ENCODE results near the gene RBM28.
"Not testable (repeated sequence)": the region's sequence is repeated elsewhere in the genome, so short reads cannot be mapped to it uniquely, and the experiment has no call there.

Gene RBM28

DNA sequence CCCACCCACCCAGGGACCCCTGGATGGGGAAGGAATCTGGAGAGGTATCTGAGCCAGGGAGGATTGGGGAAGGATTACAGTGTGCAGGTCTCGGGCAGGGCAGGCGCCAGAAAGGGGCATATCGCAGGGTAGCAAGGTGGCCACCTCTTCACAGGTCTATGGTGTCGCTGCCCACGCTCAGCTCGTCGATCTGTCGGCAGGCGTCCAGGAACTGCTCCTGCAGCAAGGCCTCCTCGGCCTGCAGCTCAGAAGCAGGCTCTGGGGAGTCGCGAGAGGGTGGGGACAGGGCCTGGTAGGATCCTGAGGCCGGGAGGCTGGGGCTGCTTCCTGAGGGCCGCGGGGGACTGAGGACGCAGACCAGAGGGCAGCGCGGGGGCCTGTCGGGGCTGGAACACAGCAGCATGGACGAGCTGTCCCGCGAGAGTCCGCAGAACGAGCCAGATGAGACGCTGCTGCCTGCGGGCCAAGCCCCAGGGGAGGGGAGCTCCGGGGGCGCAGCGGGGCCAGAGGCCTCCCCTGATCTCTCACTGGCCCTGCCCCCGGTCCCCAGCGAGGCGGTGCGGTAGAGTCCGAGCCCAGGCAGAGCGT, 7.1 kb upstream of the RBM28 start:
- no peak for DNase-seq (ENCODE audit: low spot score)

DNA sequence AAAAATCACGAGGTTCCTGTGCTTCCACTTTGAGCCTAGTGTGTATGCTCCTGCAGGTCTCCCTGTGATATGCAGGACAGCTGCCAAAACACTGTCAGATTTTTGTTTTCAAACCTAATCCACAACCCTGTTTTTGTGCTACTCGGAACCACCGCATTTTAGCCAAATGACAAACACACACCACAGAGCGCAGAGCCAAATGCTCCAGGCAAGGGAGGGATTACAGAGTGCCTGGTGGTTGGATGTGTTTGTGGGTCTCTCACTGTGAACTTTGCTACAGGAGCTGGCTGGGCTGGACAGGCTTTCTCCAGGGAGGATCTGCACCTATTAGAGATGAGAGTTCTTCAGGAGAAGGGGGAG, 5.7 kb upstream of the RBM28 start:
- DNase-seq (ENCODE audit: low spot score) = no peak

DNA sequence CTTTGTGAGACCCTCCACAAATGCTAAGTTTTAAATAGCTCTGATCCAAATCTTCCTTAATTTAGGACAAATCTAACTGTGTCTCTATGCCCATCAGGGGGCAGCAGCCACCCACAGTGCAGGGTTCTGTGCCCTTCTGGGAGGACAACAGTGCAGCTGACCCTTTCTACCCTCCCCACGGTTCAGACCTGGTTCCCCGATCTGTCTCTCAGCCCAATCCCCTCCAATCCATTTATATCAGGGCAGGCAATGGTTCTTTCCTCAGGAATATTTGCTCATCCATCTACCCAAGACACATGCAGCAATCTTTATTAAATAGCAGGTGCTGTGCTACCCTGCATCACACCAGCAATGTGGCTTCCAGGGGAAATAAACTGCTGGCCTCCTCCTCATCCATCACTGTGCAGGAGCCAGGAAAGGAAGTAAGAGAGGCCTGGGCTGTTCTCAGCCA, 4.0 kb upstream of the RBM28 start:
- peak; percentile 34 for DNase-seq (ENCODE audit: low spot score)

DNA sequence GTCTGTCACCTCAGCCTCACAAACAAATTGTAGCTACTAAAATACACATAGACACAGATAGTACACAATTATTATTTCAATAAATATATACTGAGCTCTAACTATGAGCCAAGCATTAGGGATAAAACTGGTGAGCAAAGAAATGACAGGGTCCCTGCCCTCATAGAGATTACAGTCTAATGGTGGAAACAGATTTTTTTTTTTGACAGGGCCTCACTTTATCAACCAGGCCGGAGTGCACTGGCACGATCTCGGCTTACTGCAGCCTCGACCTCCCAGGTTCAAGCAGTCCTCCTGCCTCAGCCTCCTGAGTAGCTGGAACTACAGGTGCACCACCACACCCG, 695 bp upstream of the RBM28 start:
- DNase-seq (ENCODE audit: low spot score) = no peak

DNA sequence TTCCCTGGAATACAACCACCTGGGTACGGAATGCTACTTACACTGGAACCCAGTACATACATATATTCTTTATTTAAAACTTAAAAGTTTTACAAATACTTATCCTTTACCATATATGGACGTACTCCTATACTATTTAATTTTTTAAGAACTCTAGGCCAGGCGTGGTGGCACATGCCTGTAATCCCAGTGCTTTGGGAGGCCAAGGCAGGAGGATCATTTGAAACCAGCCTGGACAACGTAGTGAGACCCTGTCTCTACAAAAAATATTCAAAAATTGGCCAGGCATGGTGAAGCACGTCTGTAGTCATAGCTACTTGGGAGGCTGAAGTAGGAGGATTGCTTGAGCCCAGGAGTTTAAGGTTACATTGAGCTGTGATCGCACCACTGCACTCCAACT, 2.0 kb downstream of the RBM28 start:
- no peak for DNase-seq (ENCODE audit: low spot score)

DNA sequence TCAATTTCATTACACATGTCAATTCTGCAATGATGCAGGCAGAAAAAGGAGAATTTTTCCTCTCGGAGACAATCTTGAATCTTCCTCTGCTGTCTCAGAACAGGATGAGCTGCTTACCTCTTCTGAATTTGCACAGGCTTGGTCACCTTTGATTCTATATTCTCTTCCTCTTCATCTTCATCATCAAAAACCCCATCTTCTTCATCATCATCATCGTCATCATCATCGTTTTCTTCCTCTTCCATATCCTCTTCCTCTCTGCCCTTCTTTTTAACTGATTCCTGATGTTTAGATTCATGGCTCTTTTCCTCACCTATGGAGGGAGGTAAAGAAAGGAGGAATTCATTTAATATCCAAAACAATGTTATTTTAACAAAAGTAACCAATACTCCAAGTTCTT, 8.0 kb downstream of the RBM28 start:
- no peak for DNase-seq (ENCODE audit: low spot score)

DNA sequence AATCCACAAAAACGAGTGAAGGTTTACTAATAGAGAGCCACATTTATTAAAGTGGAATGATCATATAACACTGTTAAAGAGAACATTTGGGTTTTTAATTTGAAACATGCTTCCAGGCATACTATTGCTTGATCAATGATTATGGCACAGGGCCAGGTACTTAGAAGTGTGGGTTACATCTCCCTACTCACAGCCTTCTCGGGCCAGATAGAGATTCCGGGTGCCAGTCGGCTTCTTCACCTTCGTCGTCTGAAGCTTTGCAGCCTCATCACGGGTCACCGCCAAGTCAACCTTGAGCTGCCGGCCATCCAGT, 19.4 kb downstream of the RBM28 start:
- DNase-seq (ENCODE audit: low spot score) = no peak

DNA sequence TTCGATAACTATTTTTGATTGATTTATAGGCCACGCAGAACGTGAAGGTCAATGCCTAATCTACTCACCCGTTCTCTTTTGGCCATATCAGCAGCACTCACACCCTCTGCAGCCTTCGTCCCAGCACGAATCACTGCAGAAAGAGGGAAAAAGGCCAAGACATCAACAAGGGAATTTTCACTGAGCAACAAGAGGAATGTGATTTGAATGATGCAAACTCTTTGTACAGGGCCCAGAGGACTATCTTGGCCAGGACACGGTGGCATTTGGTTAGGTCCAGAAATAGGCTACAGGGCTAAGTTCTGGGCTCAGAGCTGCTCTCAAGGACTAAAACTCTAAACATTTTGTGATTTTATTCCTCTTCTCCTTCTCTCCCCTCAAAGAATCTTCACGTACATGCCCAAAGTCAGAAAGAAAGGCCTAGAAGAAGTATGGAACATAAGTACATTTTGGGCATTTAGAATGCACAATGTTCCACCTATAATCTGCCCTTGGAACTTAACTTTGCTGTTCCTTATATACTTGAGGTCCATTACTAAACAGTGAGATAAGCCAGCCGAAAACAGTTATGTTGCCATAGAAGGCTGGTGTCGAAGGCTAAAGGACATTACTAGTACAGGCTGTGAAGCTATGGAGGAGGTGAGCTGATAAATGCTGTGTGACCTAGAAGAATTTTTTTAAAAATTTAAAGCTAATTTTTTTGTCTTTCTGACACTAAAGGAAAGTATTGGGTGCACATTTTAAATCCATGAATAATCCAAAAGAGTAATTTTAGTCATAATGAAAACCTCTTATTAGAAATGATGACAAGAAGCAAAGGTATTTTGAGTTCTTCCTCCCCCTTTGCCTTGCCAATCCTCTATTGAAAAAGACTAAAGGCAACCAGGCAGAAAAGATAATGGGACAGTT, 20.0 kb downstream of the RBM28 start:
- no peak for DNase-seq (ENCODE audit: low spot score)

DNA sequence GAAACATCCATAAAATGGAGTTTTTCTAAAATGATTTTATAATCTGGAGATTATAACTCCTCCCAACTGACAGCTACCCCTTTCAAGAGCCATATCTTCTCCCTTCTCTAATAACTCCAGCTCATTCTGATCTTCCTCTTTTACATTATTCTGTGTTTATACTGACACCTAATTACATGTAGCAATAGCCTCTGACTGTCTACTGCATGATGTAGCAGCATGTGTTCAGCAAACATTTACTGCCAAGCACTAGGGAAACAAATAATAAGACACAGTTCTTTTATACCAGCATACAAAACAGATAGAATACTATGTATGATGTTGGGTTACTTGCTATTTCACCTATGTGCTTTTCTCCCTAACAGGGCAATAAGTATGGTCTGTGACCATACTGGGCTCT, 20.7 kb downstream of the RBM28 start:
- no peak for DNase-seq (ENCODE audit: low spot score)

DNA sequence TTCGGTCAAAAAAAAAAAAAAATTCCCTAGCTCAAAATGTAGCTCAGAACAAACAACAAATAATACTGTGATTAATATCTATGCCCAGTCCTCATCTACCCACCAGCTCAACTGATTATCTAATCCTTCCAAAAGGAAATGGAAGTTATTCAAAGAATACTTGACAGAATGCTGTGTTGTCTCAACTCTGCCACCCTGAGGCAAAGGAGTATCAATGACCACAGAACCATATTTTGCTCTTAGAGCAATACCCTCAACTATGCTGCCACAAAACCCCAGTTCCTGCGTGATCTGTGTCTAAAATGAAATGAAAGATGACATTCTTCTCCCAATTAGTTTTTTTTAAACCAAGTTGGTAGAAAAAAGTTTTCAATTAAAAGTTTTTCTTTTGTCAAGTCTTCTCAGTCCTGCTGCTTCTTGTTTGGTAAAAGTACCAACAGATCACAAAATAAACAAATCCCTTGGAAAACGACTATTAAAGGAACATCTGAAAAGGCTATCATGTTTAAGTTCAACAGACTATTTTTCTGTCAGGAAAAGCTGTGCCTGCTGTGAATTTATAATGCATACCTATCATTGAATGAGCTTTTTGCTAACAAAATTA, 21.6 kb downstream of the RBM28 start:
- peak; percentile 13 for DNase-seq (ENCODE audit: low spot score)

DNA sequence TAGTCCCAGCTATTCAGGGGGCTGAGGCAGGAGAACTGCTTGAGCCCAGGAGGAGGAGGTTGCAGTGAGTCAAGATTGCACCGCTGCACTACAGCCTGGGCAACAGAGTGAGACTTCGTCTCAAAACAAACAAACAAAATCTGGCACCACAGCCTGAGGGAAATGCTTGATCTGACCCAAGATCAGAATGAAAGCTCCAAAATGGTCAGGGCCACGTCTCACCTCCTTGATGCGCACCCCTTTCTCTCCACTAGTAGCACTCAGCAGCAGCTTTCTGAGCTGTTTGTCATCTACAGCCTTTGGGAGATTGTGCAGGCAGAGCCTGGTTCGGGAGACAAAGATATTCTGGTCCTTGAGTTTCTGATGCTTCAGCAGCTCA, 22.7 kb downstream of the RBM28 start:
- no peak for DNase-seq (ENCODE audit: low spot score)

DNA sequence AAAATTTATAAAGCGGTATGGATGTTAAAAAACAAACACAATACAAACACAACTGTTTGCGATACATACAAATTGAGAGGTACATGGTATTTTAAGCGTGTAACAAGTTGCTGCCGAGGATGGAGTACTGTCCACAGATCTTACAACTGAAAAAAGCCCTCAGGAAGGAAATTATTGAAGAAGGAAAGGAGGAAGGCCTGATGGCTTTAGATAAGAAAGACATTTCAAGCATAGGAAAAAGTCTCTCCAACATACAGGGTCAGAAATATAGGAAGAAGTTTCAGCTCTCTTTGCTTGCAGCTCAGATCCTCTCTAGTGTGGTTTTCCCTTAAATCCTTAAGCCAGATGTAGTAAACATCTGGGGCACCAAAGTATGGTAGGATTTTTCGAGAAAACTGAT, 25.0 kb downstream of the RBM28 start:
- no peak for DNase-seq (ENCODE audit: low spot score)

DNA sequence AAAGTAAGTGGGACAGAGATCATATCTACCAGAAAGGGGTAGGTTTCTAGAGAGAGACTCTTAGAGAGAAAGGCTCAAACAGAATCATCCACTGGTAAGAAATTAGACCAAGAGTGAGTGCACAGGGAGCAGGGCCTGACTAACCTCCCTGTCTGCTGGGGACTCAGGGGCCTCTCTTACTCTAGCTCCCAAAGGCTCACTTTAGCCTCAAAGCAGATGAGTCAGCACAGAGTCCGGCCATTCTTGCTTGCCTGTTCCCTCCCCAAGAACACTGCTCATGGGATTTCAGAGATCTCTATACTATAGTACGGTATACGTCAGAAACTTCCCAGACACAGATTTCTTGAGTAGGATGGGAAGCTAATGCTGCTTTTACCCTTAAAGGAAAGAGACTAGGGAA, 32.7 kb downstream of the RBM28 start:
- no peak for DNase-seq (ENCODE audit: low spot score)

DNA sequence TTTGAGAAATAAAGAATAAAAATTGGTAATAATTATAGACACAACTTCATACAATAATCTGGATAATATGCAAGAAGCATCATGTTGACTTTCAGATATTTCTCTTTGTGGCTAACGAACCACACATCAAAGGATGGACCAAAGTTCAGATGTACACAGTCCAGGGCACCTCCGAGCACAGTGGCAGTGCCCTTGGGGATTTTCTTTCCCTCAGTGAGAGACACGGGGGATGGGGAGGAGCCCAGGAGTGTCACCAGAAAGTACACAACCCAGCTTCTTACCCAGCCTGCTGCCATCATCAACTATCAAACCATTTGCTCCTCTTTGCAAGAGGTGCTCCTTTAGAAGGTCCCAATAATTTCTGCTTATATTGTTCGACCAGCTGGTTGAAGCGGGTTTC, 33.2 kb downstream of the RBM28 start:
- no peak for DNase-seq (ENCODE audit: low spot score)

DNA sequence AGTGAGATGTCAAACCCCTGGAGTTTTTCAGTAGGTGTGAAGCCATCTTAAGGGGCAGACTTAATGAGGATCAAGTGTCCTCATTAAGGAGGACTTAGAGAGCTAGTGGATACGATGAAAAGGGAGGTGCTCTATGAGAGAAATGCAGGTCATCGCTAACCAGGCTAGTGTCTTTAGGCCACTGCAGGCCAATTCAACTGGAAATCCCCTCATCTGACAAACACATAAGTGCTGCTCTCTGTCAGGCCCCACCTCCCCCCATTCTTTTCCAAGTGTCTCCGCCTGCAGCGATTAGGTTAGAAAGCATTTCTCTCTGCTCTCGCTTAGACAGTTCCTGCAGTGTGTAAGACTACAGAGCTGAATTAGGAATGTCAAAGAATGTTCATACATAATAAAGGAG, 33.7 kb downstream of the RBM28 start:
- no peak for DNase-seq (ENCODE audit: low spot score)

DNA sequence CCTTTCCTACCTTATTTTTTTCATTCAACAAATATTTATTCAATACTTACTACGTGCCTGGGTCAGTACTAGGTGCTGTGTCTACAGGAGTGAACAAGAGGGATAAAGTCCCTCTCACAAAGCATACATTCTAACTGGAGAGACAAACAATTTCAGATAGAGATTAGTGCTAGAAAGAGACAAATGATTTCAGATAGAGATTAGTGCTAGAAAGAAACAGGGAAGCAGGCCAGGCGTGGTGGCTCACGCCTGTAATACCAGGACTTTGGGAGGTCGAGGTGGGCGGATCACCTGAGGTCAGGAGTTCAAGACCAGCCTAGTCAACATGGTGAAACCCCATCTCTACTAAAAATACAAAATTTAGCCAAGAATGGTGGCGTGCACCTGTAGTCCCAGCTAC, 34.6 kb downstream of the RBM28 start:
- DNase-seq (ENCODE audit: low spot score) = no peak

DNA sequence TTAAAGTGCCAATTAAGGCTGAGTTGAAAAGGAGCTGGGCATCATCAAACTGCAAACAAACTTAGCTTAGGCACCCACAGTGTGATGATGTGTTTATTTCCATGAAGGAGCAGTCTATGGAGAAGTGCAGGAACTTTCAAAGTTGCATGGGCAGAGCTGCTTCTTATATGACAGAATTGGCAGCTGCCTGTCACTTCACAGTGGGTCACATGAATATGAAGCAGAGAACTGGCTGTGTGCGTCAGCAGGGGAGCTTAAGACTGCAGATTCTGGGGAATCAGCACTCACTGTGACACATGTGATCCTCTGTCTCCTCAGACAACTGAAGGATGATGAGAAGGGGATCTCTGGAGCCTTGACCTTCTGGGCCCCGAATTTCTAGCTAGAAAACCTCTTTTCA, 36.6 kb downstream of the RBM28 start:
- DNase-seq (ENCODE audit: low spot score) = no peak

DNA sequence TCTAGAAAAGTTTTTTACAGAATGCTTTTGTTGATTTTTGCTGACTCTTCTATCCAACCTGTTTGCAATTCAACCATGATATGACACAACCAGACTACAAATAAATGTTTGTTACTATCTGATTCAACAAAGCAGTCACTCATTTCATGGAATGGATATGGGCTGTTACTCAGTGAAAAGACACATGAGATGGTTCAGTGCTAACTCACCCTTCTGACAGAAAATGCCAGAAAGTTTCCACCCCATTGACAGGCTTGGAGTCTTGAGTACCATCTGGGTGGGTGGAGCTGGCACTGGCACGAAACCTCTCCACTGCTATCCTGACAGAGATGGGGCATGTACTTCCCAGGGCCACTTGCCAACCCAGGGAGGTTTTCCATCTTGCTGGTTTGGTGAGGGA, 39.5 kb downstream of the RBM28 start:
- DNase-seq (ENCODE audit: low spot score) = no peak

DNA sequence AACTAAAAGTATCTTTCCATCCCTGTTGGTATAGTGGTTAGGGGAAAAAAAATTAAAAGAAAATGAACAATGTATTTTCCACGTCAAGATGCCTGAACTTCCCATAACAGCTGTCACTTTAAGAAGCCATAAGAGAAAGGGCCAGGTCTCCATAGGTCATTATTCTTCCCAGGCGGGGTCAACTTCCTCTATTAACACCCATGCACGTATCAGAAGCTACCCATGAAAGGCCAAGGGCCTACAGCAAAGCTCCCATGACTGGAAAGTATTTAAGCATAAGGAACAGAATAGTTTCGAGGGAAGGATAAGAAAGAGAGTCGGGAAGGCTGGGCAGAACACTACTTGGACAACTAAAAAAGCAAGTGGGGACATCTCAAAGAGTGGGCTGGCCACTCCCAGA, 40.1 kb downstream of the RBM28 start:
- DNase-seq (ENCODE audit: low spot score) = no peak

DNA sequence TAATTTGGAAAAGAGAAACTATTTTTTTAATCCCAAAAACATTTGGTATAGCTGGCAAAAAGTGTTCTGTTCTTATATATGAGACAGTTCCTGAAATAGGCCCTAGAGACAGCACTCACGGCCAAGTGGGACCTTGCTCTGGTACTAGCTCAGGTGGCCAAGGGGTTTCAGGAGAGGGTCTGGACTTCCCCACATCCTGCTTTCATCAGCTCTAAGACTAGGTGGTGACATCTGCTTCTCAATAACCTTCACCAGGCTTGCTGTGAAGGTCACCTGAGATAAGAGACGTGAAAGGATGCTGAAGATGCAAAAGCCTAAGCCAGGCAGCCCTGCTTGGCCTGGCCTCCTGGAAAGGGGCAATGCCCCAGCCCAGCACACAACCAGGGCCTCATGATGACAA, 40.6 kb downstream of the RBM28 start:
- no peak for DNase-seq (ENCODE audit: low spot score)

DNA sequence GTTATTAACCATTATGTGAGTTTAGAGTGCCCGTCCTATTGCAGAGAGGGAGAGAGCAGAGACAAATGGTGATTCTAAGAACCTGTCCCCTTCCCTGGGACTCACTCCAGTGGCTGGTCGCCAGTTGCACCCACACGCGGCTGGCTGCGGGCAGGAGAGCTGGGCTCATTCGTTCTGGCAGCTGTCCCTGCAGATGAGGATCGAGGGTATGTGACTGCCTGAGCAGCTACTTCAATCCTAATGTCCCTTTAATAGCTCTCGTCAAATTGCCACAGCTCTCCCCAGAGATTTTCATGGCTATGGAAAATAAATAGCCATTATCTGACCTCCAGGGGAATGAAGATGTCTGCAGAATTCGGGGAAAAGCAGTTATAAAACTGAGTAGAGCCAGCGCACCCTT, 41.6 kb downstream of the RBM28 start:
- DNase-seq (ENCODE audit: low spot score) = no peak

DNA sequence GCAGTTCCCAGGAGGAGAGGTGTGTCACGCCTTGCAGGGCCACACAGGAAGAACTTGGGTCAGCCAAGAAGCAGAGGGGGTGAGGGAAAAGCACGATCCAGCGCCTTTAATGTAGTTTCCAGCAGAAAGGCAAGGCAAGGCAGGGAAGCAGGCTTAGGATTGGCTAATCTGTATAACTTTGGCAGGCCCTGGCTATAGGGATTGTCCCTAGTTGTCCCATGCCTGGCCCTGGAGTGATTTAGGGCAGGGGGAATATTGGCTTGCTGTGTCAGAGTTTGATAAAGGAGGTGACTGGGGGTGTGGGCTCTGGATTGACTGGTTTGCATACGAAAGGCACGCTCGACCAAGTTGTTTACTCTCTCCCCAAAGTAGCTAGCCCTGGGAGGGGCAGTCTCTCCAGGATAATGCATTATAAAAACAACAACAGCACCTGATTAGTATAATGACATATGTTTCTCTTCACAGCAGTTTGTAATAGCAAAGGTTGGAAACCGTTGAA, 44.5 kb downstream of the RBM28 start:
- DNase-seq (ENCODE audit: low spot score) = no peak

DNA sequence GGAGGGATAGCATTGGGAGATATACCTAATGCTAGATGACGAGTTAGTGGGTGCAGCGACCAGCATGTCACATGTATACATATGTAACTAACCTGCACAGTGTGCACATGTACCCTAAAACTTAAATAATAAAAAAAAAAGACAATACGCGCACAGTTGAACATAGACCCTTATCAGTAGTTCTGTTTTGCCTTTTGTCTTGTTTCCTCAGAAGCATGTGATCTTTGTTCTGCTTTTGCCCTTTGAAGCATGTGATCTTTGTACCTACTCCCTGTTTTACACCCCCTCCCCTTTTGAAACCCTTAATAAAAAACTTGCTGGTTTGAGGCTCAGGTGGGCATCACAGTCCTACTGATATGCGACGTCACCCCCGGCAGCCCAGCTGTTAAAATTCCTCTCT, 45.7 kb downstream of the RBM28 start:
- DNase-seq (ENCODE audit: low spot score) = not testable (repeated sequence)

DNA sequence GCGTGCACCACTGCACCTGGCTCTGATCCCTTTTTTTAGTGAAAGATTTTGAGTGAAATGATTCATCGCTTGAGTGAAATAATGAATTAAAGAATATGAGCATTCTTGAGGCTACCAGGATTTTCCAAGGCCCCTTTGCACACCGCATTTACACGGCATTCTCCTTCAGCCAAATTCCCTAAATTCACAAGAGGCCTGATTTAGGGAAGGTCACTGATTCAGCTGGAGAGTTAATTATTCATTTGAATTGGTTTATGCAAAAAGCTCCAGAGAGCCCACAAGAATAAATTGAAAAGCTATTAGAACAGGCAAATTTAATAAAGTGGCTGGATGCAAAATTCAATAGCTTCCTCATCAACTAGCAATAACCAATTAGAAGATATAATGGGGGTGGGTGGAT, 56.2 kb downstream of the RBM28 start:
- no peak for DNase-seq (ENCODE audit: low spot score)
